Caco-2 (cell line): ENCODE measurements around the gene EIF1. TPM values are rescaled to one million over a fixed set of nuclear protein-coding genes. Genes with fewer than 3 reads are reported as not detected.

Experiments
- BruUV-seq: library from RNA; stranded (reverse); fragments of 400-500 nt; replicated peaks from 2 replicates; lab custom pipeline; 2021; lab: Mats Ljungman, UMichigan
- CTCF ChIA-PET: fragments of 300-600 bp; sonication (Branson Sonifier 250); formaldehyde crosslinking; loops from one replicate; lab custom pipeline; 2022; ENCODE audit warnings: antibody characterized with exemption; lab: Charles Lee
- POLR2A ChIA-PET: fragments of 300-600 bp; sonication (Branson Sonifier 250); formaldehyde crosslinking; loops from one replicate; lab custom pipeline; 2022; ENCODE audit warnings: antibody characterized with exemption; lab: Charles Lee
- DNase-seq, 2 experiments: peaks; one replicate each; pipeline versions ENCODE4 v3.0.0 to v3.0.0-alpha.2; 2020 to 2022
- H3K27me3 ChIP-seq: replicated peaks from 2 replicates; pipeline ENCODE4 v1.6.0; 2011; ENCODE audit warnings: low read length; ENCODE audit not compliant: control insufficient read depth, insufficient read depth
- H3K36me3 ChIP-seq: 2 replicates; pipeline ENCODE4 v1.5.1; 2011; ENCODE audit warnings: low read length; ENCODE audit not compliant: control insufficient read depth, insufficient read depth
- H3K4me1 ChIP-seq: fragments of 250-450 bp; sonication (Bioruptor Pico); 2 replicates; pipeline ENCODE4 v1.5.1; 2020; ENCODE audit warnings: mild to moderate bottlenecking
- H3K4me3 ChIP-seq: 2 replicates; pipeline ENCODE4 v1.5.1; 2011; ENCODE audit warnings: low read depth, mild to moderate bottlenecking, control low read depth, low read length
- H3K9me3 ChIP-seq: fragments of 250-450 bp; sonication (Bioruptor Pico); 2 replicates; pipeline ENCODE4 v1.5.1; 2020; ENCODE audit warnings: mild to moderate bottlenecking, moderate library complexity
- H3K27ac Mint-ChIP-seq: one replicate; pipeline ENCODE4 v1.8.0; 2022; ENCODE audit warnings: mixed read lengths; ENCODE audit not compliant: unreplicated experiment
- H3K27me3 Mint-ChIP-seq: one replicate; pipeline ENCODE4 v1.8.0; 2022; ENCODE audit warnings: mixed read lengths; ENCODE audit not compliant: insufficient read depth, unreplicated experiment
- H3K36me3 Mint-ChIP-seq: one replicate; pipeline ENCODE4 v1.8.0; 2022; ENCODE audit warnings: mild to moderate bottlenecking, mixed read lengths; ENCODE audit not compliant: insufficient read depth, unreplicated experiment
- H3K4me1 Mint-ChIP-seq: one replicate; pipeline ENCODE4 v1.8.0; 2022; ENCODE audit warnings: low read depth, mixed read lengths; ENCODE audit not compliant: unreplicated experiment
- H3K4me3 Mint-ChIP-seq: one replicate; pipeline ENCODE4 v1.8.0; 2022; ENCODE audit warnings: mild to moderate bottlenecking, moderate library complexity, mixed read lengths; ENCODE audit not compliant: unreplicated experiment
- H3K9me3 Mint-ChIP-seq: one replicate; pipeline ENCODE4 v1.8.0; 2022; ENCODE audit warnings: mixed read lengths; ENCODE audit not compliant: unreplicated experiment
- CTCF ChIP-seq, 2 experiments: fragments of 200-600 bp in 1 of 2; IDR thresholded peaks; 1 replicate in 1 of 2; 2 replicates in 1 of 2; pipeline versions ENCODE4 v1.5.1 to v1.8.0; 2011 to 2022; ENCODE audit warnings: antibody characterized with exemption in 1 of 2, control low read depth in 1 of 2, inconsistent platforms in 1 of 2, low read depth in 1 of 2, low read length in 1 of 2, mild to moderate bottlenecking in 1 of 2, moderate library complexity in 1 of 2; ENCODE audit not compliant: insufficient read depth in 1 of 2, severe bottlenecking in 1 of 2, unreplicated experiment in 1 of 2
- intact Hi-C: fragments of 100-400 bp; cut with micrococcal nuclease; formaldehyde crosslinking; loops from one replicate; pipeline ENCODE4 v1.10.0; 2022; ENCODE audit not compliant: unreplicated experiment
- total RNA-seq: library from RNA; stranded (reverse); gene quantifications from 2 replicates; pipeline ENCODE4 v1.2.3, GENCODE V29; 2022

Gene EIF1
- total RNA-seq, 1 experiment from 2014 or later, result 783 TPM

- Histone ChIP-seq H3K27me3 (no peaks in the 10 kb centered on the region), H3K4me1 (peaks cover 15% of the 10 kb centered on the region), H3K4me3 (no peak overlapping the region), H3K9me3 (peaks cover 7% of the 10 kb centered on the region; the same call in 1 of the 2 replicates), H3K36me3 (no peaks in the 10 kb centered on the region)
- no peak overlapping the region for H3K27ac Mint-ChIP-seq
- no peak for DNase-seq
- intact Hi-C loops, result no loop called here
- H3K36me3 Mint-ChIP-seq, result peaks cover 5% of the 10 kb centered on the region
- CTCF ChIA-PET, result interaction anchor here (1.2 to 3.1 kb wide), 2 partner anchors 8 to 12 kb away, joined by 3 to 26 read pairs; partner anchors contain the start of gene EIF1
- POLR2A ChIA-PET, result interaction anchor here (0.6 to 3.8 kb wide), 2 partner anchors 8 to 250 kb away, joined by 8 to 38 read pairs; partner anchors contain the start of genes EIF1 and ODAD4
- H3K27me3 Mint-ChIP-seq, result no peaks in the 10 kb centered on the region
- no TSS peak for BruUV-seq
- TF ChIP-seq CTCF (IDR thresholded peaks at IDR 0.05; ENCODE audit: insufficient read depth in 1 of 2, low read depth in 1 of 2, low read length in 1 of 2, severe bottlenecking in 1 of 2, unreplicated experiment in 1 of 2), result no peak
- peaks cover 9% of the 10 kb centered on the region for H3K9me3 Mint-ChIP-seq
- peaks cover 18% of the 10 kb centered on the region for H3K4me1 Mint-ChIP-seq
- no peak overlapping the region for H3K4me3 Mint-ChIP-seq
Measured at GRCh38 chr17:41680426-41681040, 8.2 kb upstream of the EIF1 start.

GRCh38 chr17:41681776-41682175, 6.9 kb upstream of the EIF1 start:
- no peak overlapping the region for H3K4me3 Mint-ChIP-seq
- Histone ChIP-seq H3K27me3 (no peaks in the 10 kb centered on the region), H3K4me3 (no peak overlapping the region), H3K36me3 (no peaks in the 10 kb centered on the region), H3K9me3 (peaks cover 7% of the 10 kb centered on the region; the same call in 1 of the 2 replicates), H3K4me1 (peaks cover 3% of the 10 kb centered on the region)
- no TSS peak for BruUV-seq
- H3K4me1 Mint-ChIP-seq, result peaks cover 7% of the 10 kb centered on the region
- ChIA-PET CTCF (no interaction called here), POLR2A (no interaction called here)
- intact Hi-C loops, result no loop called here
- TF ChIP-seq CTCF (IDR thresholded peaks at IDR 0.05; ENCODE audit: insufficient read depth in 1 of 2, low read depth in 1 of 2, low read length in 1 of 2, severe bottlenecking in 1 of 2, unreplicated experiment in 1 of 2), result no peak
- H3K27me3 Mint-ChIP-seq, result no peaks in the 10 kb centered on the region
- peaks cover under 1% of the 10 kb centered on the region for H3K36me3 Mint-ChIP-seq
- H3K27ac Mint-ChIP-seq, result no peak overlapping the region
- DNase-seq, result no peak
- peaks cover 9% of the 10 kb centered on the region for H3K9me3 Mint-ChIP-seq

GRCh38 chr17:41682631-41683030, 6.1 kb upstream of the EIF1 start:
- Mint-ChIP-seq H3K4me3 (no peak overlapping the region), H3K9me3 (peaks cover 3% of the 10 kb centered on the region), H3K27me3 (no peaks in the 10 kb centered on the region), H3K27ac (no peak overlapping the region), H3K36me3 (peaks cover 6% of the 10 kb centered on the region), H3K4me1 (peaks cover 8% of the 10 kb centered on the region)
- H3K27me3 ChIP-seq, result no peaks in the 10 kb centered on the region
- H3K36me3 ChIP-seq, result no peaks in the 10 kb centered on the region
- no peaks in the 10 kb centered on the region for H3K4me1 ChIP-seq
- peaks cover 2% of the 10 kb centered on the region; the same call in 1 of the 2 replicates for H3K9me3 ChIP-seq
- no TSS peak for BruUV-seq
- no peak for DNase-seq
- POLR2A ChIA-PET, result no interaction called here
- no peak overlapping the region for H3K4me3 ChIP-seq
- intact Hi-C loops, result no loop called here
- CTCF ChIA-PET, result no interaction called here
- no peak for TF ChIP-seq CTCF (IDR thresholded peaks at IDR 0.05; ENCODE audit: insufficient read depth in 1 of 2, low read depth in 1 of 2, low read length in 1 of 2, severe bottlenecking in 1 of 2, unreplicated experiment in 1 of 2)
